HUDEP-2 (cell line): ENCODE results near the gene PMEPA1.

Experiments
- DNase-seq, 76 experiments: peaks; one replicate each; lab custom pipeline; 2025; ENCODE audit not compliant: unreplicated experiment in 76 of 76; lab: John Stamatoyannopoulos, UW

PMEPA1 gene

DNA sequence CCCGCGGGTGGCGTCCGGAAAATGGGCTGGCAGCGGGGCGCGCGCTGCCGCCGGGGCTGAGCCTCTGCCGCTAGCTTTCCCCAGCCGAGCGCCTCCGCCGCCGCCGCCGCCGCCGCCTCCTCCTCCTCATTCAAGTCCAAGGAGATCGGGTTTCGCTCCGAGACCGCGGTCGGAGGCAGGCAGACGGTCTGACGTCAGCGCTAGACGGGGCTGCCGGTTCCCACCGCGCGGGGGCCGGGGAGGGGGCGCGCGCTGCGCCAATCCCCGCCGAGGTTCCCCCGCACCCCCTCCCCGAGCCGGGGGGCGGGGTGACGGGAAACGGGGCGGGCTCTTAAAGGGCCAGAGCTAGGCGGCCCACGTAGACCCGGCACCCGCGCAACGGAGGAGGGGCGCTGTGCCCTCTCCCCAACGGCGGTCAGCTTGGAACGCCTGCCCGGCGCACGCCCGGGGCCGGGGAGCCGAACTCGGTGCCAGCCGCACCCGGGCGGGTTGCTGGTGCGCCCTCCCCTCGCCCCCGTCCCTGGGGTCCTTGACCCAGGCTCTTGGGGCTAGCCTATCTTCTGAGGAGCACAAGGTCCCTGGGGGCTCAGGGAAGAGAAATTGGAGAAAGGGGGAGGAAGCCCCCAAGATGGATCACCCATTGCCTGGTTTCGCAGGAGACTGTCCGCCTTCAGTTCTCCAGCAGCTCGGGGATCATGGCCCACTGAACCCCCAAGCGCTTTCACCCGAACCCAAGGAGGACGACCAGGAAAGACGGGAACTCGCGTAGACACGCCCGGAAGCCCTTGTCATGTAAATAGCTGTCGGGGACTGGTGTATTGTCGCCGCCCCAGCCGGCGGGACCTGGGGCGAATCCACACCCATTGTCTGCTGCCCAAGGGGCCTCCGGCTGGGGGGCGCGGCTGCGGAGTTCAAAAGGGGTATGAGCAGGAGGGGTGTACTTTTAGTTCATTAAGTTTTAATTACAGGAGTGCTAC lies at the start of gene PMEPA1:
Gene PMEPA1 (minus strand): TSS at position 193 of the 977 bp plus-strand sequence. CDS start 433 bp downstream, outside the sequence.
- DNase-seq, result peak in 28 of 76 experiments; percentile 1 to 44 (median 16)

DNA sequence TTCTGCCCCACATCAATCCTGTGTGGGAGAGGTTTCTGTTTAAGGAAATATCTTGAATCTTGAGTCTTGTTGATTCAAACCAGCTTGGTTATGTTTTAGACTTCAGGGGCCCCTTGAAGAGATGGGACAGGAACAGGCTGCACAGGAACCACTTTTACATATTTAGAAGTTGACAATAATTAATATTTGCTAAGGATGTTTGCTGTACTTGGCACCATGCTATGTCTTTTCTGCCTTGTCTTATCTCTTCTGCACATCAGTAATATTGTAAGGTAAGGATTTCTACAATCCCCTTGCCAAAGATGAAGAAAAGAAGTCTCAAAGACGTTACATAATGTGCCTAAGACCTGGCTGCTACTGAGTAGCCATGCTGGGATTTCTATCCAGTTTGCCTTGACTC lies 48.0 kb upstream of the PMEPA1 start:
- no peak for DNase-seq

DNA sequence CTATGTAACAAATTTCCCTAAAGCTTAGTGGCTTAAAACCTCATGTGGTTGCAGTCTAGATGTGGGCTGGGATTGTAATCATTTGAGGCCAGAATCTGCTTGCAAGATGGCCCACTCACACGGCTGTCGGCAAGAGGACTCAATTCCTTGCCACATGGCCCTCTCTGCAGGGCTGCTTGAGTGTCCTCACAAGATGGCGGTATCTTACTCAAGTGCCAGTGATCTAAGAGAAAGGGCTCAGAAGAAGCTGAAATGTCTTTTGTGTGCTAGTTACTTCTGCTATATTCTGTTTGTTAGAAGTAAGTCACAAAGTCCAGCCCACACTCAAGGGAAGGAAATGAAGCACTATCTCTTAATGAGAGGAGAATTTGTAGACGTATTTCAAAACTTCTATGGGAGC lies 47.1 kb upstream of the PMEPA1 start:
- no peak for DNase-seq

DNA sequence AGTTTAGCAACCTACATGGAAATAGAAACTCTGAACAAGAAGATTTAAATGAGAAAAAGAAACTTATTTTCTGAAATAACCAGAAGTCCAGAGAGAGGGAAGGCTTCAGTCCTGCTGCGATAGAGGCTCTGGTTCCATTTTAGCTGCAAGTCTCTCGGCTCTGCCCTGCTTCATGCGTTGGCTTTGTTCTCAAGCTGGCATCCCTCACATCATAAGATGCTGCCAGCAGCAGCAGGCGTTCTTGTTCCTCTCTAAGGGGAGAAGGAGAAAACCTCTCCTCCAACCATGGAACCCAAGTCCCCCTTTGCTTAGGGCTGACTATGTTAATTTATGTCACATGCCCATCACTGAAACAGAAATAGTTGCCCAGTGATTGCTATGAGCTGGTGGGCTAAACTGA lies 46.4 kb upstream of the PMEPA1 start:
- DNase-seq, result no peak

- no peak for DNase-seq
Observed at GRCh38 chr20:57755609-57756008, 45.8 kb upstream of the PMEPA1 start.

- no peak for DNase-seq
Observed at GRCh38 chr20:57754190-57754589, 44.4 kb upstream of the PMEPA1 start.

- no peak for DNase-seq
Observed at GRCh38 chr20:57753332-57754164, 43.7 kb upstream of the PMEPA1 start.

DNA sequence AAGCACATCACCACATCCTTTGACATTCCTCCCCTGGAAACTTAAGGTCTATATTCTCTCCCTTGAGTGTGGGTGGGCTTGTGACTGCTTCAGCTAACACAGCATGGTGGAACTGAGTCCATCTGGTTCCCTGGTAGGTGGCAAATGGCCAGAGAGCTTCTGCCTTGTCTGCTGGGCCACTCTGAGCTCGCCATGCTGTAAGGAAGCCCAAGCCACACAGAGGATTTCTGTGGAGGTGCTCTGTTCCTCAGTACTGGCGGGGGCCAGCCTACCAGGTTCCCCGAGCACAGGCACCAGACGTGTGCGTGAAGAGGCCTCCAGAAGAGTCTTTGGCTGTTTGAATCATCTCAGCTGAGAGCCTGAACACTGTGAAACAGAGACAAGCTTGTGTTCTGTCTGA lies 41.6 kb upstream of the PMEPA1 start:
- DNase-seq, result no peak

DNA sequence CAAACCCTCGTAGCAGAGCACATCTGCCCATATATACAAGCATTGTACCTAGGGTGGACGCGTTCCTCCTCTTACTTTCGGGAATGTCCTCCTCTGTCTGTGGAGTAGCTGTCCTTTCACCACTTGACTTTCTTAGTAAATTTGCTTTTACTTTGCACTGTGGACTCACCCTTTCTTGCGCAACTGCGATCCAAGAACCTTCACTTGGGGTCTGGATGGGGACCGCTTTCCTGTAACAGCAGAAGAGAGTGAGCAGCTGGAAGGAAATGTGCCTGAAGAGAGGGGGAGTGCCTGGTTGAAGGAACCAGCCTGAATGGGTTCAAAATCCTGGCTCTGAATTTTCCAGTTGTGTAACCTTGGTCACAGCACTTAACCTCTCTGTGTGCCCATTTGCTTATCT lies 40.1 kb upstream of the PMEPA1 start:
- DNase-seq, result no peak

GRCh38 chr20:57749131-57749690 lies 39.4 kb upstream of the PMEPA1 start:
- DNase-seq, result no peak

DNA sequence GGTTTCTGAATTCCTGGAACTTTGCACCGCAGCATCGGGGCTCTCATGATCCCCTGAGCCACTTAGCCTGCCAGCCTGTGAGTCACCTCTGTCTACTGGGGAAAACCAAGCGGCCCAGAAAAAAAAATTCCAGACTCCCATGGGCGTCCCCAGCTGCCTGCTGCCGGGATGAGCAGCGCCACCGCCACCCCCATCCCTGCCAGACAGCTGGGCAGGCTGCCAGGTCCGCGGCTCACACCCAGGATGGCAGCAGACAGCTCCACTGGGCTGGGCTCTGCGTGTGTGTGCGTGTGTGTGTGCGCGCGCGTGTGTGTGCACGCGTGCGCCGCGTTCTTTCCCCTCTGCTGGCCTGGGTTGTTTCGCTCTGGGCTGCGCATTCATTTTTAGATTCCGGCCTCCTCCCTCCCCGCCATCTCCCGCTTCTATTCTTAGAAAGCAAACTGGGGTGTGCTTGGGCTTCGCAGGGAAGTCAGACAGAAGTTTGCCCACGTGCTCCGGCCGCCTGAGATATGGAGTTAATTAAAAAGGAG lies 38.9 kb upstream of the PMEPA1 start:
- peak in 30 of 76 experiments; percentile 2 to 43 (median 18) for DNase-seq

- no peak for DNase-seq
Observed at GRCh38 chr20:57747861-57748481, 38.2 kb upstream of the PMEPA1 start.

- no peak for DNase-seq
Observed at GRCh38 chr20:57746832-57747404, 37.1 kb upstream of the PMEPA1 start.

DNA sequence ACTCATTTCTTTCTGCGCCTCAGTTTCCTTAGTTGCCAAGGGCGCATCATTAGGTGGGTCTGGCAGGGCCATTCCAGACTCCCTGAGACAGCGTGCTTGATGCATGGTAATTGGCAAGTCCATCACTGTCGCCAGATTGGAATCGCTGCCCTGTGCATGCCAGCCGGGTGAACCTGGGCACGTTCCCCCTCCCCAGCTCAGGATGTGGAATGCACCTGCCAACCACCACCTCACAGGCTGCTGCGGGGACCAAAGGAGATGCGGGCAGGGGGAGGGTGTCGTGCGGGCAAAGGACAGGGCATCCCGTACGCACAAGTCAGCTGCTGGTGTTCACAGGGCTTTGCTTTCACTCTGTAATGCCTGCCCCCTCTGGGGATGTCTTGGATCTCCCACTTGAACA lies 36.4 kb upstream of the PMEPA1 start:
- no peak for DNase-seq

- DNase-seq, result no peak
Observed at GRCh38 chr20:57744206-57744605, 34.4 kb upstream of the PMEPA1 start.

DNA sequence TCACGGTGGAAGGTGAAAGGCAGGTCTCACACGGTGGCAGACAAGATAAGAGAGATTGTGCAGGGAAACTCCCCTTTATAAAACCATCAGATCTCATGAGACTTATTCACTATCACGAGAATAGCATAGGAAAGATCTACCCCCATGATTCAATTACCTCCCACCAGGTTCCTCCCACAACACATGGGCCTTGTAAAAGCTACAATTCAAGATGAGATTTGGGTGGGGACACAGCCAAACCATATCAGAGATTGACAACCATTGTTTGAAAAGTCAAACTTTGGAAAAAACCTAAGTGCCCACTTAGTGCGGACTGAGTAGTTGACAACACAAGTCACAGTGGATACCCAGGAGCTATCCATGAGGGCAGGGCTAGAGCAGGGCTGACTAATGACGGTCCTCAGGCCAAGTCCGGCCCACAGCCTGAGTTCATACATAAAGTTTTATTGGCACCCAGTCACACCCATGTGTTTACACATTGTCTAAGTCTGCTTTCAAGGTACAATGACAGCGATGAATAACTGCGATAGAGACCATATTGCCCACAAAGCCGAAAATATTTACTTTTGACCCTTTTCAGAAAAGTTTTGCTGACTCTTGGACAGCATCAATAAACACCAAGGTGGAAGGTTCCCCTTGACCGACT lies 33.8 kb upstream of the PMEPA1 start:
- no peak for DNase-seq

DNA sequence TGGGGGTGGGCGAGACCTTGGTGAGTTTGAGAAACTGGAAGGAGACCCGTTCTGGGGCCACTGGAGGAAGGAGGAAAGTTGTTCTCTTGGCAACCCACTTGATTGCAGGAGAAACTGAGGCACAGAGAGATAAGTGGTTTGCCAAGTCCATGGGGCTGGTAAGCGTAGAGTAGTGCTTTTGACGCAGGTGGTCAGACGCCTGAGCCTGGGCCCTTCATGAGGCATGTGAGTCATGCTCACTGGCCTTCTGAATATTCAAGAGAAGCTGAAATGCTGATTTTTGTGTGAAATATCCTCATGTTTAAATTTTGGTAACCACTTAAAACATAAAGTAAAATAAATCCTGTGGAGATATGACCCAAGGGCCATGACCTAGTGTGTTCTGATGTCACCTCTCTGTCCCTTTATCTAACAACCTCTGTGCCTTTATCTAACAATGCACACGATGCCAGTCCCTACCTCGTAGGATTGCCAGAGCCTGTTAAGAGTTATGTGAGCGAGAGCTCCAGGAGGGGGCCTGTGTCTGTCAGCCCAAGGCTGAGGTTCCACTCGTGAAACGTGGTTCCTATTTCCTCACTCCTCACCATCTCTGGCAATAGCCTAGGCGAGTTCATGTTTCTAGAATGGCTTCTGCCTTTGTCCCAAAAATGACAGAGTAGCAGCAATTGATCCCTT lies 32.8 kb upstream of the PMEPA1 start:
- peak in 2 of 76 experiments; percentile 1 to 8 for DNase-seq

GRCh38 chr20:57738484-57738883 lies 28.7 kb upstream of the PMEPA1 start:
- DNase-seq, result no peak

- no peak for DNase-seq
Observed at GRCh38 chr20:57738053-57738452, 28.2 kb upstream of the PMEPA1 start.
